Thymus (tissue), 11 donors: ENCODE measurements around the gene FOXK1. TPM values are rescaled to one million over a fixed set of nuclear protein-coding genes. Genes with fewer than 3 reads are reported as not detected.
"Not testable (repeated sequence)": the region's sequence is repeated elsewhere in the genome, so short reads cannot be mapped to it uniquely, and the experiment has no call there.

Experiments used
- DNase-seq, 9 donors: peaks; one replicate each; pipeline ENCODE4 v3.0.0-alpha.2; 2013; ENCODE audit warnings: low spot score in 9 of 9, low read depth in 6 of 9, missing footprints in 1 of 9
- H3K27ac ChIP-seq, 2 donors: one replicate each; pipeline ENCODE4 v1.5.1; 2013; ENCODE audit warnings: control low read depth in 1 of 2, low read depth in 1 of 2, low read length in 1 of 2, mild to moderate bottlenecking in 1 of 2, moderate library complexity in 1 of 2
- H3K27me3 ChIP-seq, 2 donors: one replicate each; pipeline ENCODE4 v1.5.1; 2013; ENCODE audit warnings: low read length in 1 of 2; ENCODE audit not compliant: control insufficient read depth in 2 of 2, insufficient read depth in 1 of 2
- H3K36me3 ChIP-seq, 2 donors: one replicate each; pipeline ENCODE4 v1.5.1; 2013; ENCODE audit warnings: low read length in 1 of 2, mild to moderate bottlenecking in 1 of 2, moderate library complexity in 1 of 2; ENCODE audit not compliant: control insufficient read depth in 2 of 2, insufficient read depth in 2 of 2
- H3K4me1 ChIP-seq, 2 donors: one replicate each; pipeline ENCODE4 v1.5.1; 2013; ENCODE audit warnings: low read length in 2 of 2; ENCODE audit not compliant: control insufficient read depth in 2 of 2, insufficient read depth in 2 of 2
- H3K4me3 ChIP-seq, 2 donors: one replicate each; pipeline ENCODE4 v1.5.1; 2013; ENCODE audit warnings: low read length in 2 of 2, control low read depth in 1 of 2, mild to moderate bottlenecking in 1 of 2
- H3K9me3 ChIP-seq, 2 donors: one replicate each; pipeline ENCODE4 v1.5.1; 2013; ENCODE audit warnings: low read length in 1 of 2, mild to moderate bottlenecking in 1 of 2; ENCODE audit not compliant: control insufficient read depth in 2 of 2, insufficient read depth in 1 of 2
- WGBS: extraction: QIAGEN DNeasy Blood & Tissue Kit; methylation state at CpG from one replicate; pipeline ENCODE4 v1.1.7; 2013; 5-methylcytosine and 5-hydroxymethylcytosine counted together
- polyA plus RNA-seq: library from polyadenylated mRNA; stranded (reverse); fragments of 200-250 nt; gene quantifications from one replicate; pipeline ENCODE4 v1.2.3, GENCODE V29; 2013
- total RNA-seq: library from RNA; stranded (reverse); fragments of 120-200 nt; gene quantifications from one replicate; pipeline ENCODE4 v1.2.4, GENCODE V29; 2013
- donor health status: healthy.

Gene FOXK1
- total and polyA plus RNA-seq, 2 donors = 6.4 to 7.6 TPM

- H3K27me3 ChIP-seq = no peaks in the 10 kb centered on the region
- no peaks in the 10 kb centered on the region for H3K9me3 ChIP-seq
- no peak overlapping the region for H3K27ac ChIP-seq
- 87% methylated on average over 6 of the region's 6 CpGs for WGBS
- DNase-seq = peak in 1 of 9 donors; percentile 9
- H3K36me3 ChIP-seq = peaks cover 0 to 4% of the 10 kb centered on the region in 2 donors
- peaks cover 11 to 30% of the 10 kb centered on the region in 2 donors for H3K4me1 ChIP-seq
- H3K4me3 ChIP-seq = peak overlapping the region; percentile 30 to 61
Measured at GRCh38 chr7:4681218-4681851, 760 bp upstream of the FOXK1 start.

- H3K4me3 ChIP-seq = peak overlapping the region; percentile 61 to 77
Measured at GRCh38 chr7:4682621-4683042, 537 bp downstream of the FOXK1 start.

GRCh38 chr7:4683043-4683883 lies 1.2 kb downstream of the FOXK1 start:
- peak overlapping the region; percentile 49 to 83 for H3K27ac ChIP-seq
- DNase-seq = peak in 2 of 9 donors; percentile 14 to 17
- WGBS = 4% methylated on average over 23 of the region's 23 CpGs
- no peaks in the 10 kb centered on the region for H3K9me3 ChIP-seq
- peaks cover 0 to 8% of the 10 kb centered on the region in 2 donors for H3K36me3 ChIP-seq
- peaks cover 14 to 37% of the 10 kb centered on the region in 2 donors for H3K4me1 ChIP-seq
- H3K4me3 ChIP-seq = peak overlapping the region; percentile 61 to 77
- H3K27me3 ChIP-seq = no peaks in the 10 kb centered on the region

More at GRCh38 chr7:4682621-4683042, 537 bp downstream of the FOXK1 start:
- Histone ChIP-seq H3K9me3 (no peaks in the 10 kb centered on the region), H3K27me3 (no peaks in the 10 kb centered on the region), H3K27ac (peak overlapping the region in 1 of 2 donors; percentile 57), H3K36me3 (peaks cover 0 to 8% of the 10 kb centered on the region in 2 donors), H3K4me1 (peaks cover 14 to 34% of the 10 kb centered on the region in 2 donors)
- WGBS = under 1% methylated on average over 47 of the region's 47 CpGs
- DNase-seq = peak in 3 of 9 donors; percentile 25 to 40 (median 28)

- Histone ChIP-seq H3K27me3 (no peaks in the 10 kb centered on the region), H3K4me3 (peak overlapping the region; percentile 61 to 77), H3K4me1 (peaks cover 14 to 38% of the 10 kb centered on the region in 2 donors), H3K27ac (peak overlapping the region; percentile 49 to 83), H3K9me3 (no peaks in the 10 kb centered on the region), H3K36me3 (peaks cover 0 to 8% of the 10 kb centered on the region in 2 donors)
- 9% methylated on average over 16 of the region's 16 CpGs for WGBS
- DNase-seq = peak in 3 of 9 donors; percentile 10 to 53 (median 18)
Measured at GRCh38 chr7:4683884-4684565, 1.9 kb downstream of the FOXK1 start.

- Histone ChIP-seq H3K36me3 (peaks cover under 1 to 8% of the 10 kb centered on the region in 2 donors), H3K27me3 (no peaks in the 10 kb centered on the region), H3K4me1 (peaks cover 17 to 44% of the 10 kb centered on the region in 2 donors), H3K27ac (peak overlapping the region in 1 of 2 donors; percentile 49), H3K4me3 (no peak overlapping the region), H3K9me3 (no peaks in the 10 kb centered on the region)
- WGBS = 74% methylated on average over 9 of the region's 9 CpGs
- no peak for DNase-seq
Measured at GRCh38 chr7:4684846-4685245, 2.8 kb downstream of the FOXK1 start.

- 96% methylated on average over 10 of the region's 10 CpGs for WGBS
- not testable (repeated sequence) for DNase-seq
Measured at GRCh38 chr7:4685676-4686075, 3.6 kb downstream of the FOXK1 start.

GRCh38 chr7:4687956-4688355 lies 5.9 kb downstream of the FOXK1 start:
- Histone ChIP-seq H3K27me3 (no peaks in the 10 kb centered on the region), H3K9me3 (no peaks in the 10 kb centered on the region), H3K4me1 (peaks cover 15 to 43% of the 10 kb centered on the region in 2 donors), H3K4me3 (no peak overlapping the region), H3K36me3 (peaks cover 4 to 8% of the 10 kb centered on the region in 2 donors), H3K27ac (no peak overlapping the region)
- 76% methylated on average over 3 of the region's 3 CpGs for WGBS
- DNase-seq = no peak

More at GRCh38 chr7:4685676-4686075, 3.6 kb downstream of the FOXK1 start:
- H3K9me3 ChIP-seq, H3K4me3 ChIP-seq, H3K36me3 ChIP-seq, H3K27ac ChIP-seq, H3K27me3 ChIP-seq: not testable (repeated sequence)
- H3K4me1 ChIP-seq = peaks cover 18 to 45% of the 10 kb centered on the region in 2 donors

- WGBS = 64% methylated on average over 12 of the region's 12 CpGs
- peaks cover 15 to 31% of the 10 kb centered on the region in 2 donors for H3K4me1 ChIP-seq
- H3K36me3 ChIP-seq = peaks cover 4 to 8% of the 10 kb centered on the region in 2 donors
- no peak overlapping the region for H3K4me3 ChIP-seq
- H3K27ac ChIP-seq = no peak overlapping the region
- no peaks in the 10 kb centered on the region for H3K27me3 ChIP-seq
- H3K9me3 ChIP-seq = no peaks in the 10 kb centered on the region
- DNase-seq = no peak
Measured at GRCh38 chr7:4689151-4689550, 7.1 kb downstream of the FOXK1 start.
